ENCODE data around the gene CPSF4. TPM values are rescaled to one million over a fixed set of nuclear protein-coding genes. Genes with fewer than 3 reads are reported as not detected.
"Not testable (repeated sequence)": the region's sequence is repeated elsewhere in the genome, so short reads cannot be mapped to it uniquely, and the experiment has no call there.

CPSF4 gene
- polyA plus RNA-seq, 4 donors: 24.4 to 28.3 (median 26.4) TPM

GRCh38 chr7:99428972-99429566 is 9.7 kb upstream of the CPSF4 start:
- 88 to 90% (median 88%) methylated on average over 10 of the region's 10 CpGs for WGBS, 3 donors
- no peak for FAIRE-seq
- Histone ChIP-seq H3K36me3 (ENCODE audit: control insufficient read depth in 3 of 3, insufficient read depth in 2 of 3, low read depth in 1 of 3, low read length in 3 of 3) (peaks cover 6 to 70% (median 14%) of the 10 kb centered on the region in 3 donors), H3K9me3 (ENCODE audit: control insufficient read depth in 2 of 2, insufficient read depth in 1 of 2, low read depth in 1 of 2, low read length in 1 of 2) (peaks cover 0 to 6% of the 10 kb centered on the region in 2 donors), H3K27ac (ENCODE audit: low read depth in 1 of 3, low read length in 2 of 3) (no peak overlapping the region), H3K4me3 (ENCODE audit: low read depth in 1 of 3, low read length in 3 of 3) (no peak overlapping the region), H3K4me1 (ENCODE audit: control insufficient read depth in 3 of 3, insufficient read depth in 2 of 3, low read depth in 1 of 3, low read length in 2 of 3) (peaks cover 0 to 23% (median 0%) of the 10 kb centered on the region in 3 donors), H3K27me3 (ENCODE audit: control insufficient read depth in 3 of 3, insufficient read depth in 3 of 3, low read length in 3 of 3) (no peaks in the 10 kb centered on the region)
- no peak for DNase-seq

GRCh38 chr7:99429756-99430155 is 9.0 kb upstream of the CPSF4 start:
- Histone ChIP-seq H3K4me1 (ENCODE audit: control insufficient read depth in 3 of 3, insufficient read depth in 2 of 3, low read depth in 1 of 3, low read length in 2 of 3) (peaks cover 0 to 23% (median 0%) of the 10 kb centered on the region in 3 donors), H3K9me3 (ENCODE audit: control insufficient read depth in 2 of 2, insufficient read depth in 1 of 2, low read depth in 1 of 2, low read length in 1 of 2) (peaks cover 0 to 6% of the 10 kb centered on the region in 2 donors), H3K4me3 (ENCODE audit: low read depth in 1 of 3, low read length in 3 of 3) (no peak overlapping the region), H3K27me3 (ENCODE audit: control insufficient read depth in 3 of 3, insufficient read depth in 3 of 3, low read length in 3 of 3) (no peaks in the 10 kb centered on the region), H3K27ac (ENCODE audit: low read depth in 1 of 3, low read length in 2 of 3) (no peak overlapping the region), H3K36me3 (ENCODE audit: control insufficient read depth in 3 of 3, insufficient read depth in 2 of 3, low read depth in 1 of 3, low read length in 3 of 3) (peaks cover 8 to 70% (median 12%) of the 10 kb centered on the region in 3 donors)
- FAIRE-seq: no peak
- WGBS, 3 donors: 93 to 96% (median 96%) methylated on average over 8 of the region's 8 CpGs
- no peak for DNase-seq

DNA sequence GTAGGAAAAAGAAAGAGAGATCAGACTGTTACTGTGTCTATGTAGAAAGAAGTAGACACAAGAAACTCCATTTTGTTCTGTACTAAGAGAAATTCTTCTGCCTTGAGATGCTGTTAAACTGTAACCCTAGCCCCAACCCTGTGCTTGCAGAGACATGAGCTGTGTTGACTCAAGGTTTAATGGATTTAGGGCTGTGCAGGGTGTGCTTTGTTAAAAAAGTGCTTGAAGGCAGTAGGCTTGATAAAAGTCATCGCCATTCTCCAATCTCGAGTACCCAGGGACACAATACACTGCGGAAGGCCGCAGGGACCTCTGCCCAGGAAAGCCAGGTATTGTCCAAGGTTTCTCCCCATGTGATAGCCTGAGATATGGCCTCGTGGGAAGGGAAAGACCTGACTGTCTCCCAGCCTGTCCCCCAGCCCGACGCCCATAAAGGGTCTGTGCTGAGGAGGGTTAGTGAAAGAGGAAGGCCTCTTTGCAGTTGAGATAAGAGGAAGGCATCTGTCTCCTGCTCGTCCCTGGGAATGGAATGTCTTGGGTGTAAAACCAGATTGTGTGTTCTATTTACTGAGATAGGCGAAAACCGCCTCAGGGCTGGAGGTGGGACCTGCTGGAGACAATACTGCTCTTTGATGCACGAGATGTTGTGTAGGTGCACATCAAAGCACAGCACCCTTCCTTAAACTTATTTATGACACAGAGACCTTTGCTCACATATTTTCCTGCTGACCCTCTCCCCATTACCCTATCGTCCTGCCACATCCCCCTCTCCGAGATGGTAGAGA is 6.8 kb upstream of the CPSF4 start:
- H3K27me3 ChIP-seq (ENCODE audit: control insufficient read depth in 3 of 3, insufficient read depth in 3 of 3, low read length in 3 of 3); H3K9me3 ChIP-seq (ENCODE audit: control insufficient read depth in 2 of 2, insufficient read depth in 1 of 2, low read depth in 1 of 2, low read length in 1 of 2); FAIRE-seq; H3K4me3 ChIP-seq (ENCODE audit: low read depth in 1 of 3, low read length in 3 of 3): not testable (repeated sequence)
- peaks cover 9 to 69% (median 9%) of the 10 kb centered on the region in 3 donors for H3K36me3 ChIP-seq (ENCODE audit: control insufficient read depth in 3 of 3, insufficient read depth in 2 of 3, low read depth in 1 of 3, low read length in 3 of 3)
- H3K4me1 ChIP-seq (ENCODE audit: control insufficient read depth in 3 of 3, insufficient read depth in 2 of 3, low read depth in 1 of 3, low read length in 2 of 3): peaks cover 0 to 23% (median 0%) of the 10 kb centered on the region in 3 donors
- 88 to 89% (median 89%) methylated on average over 13 of the region's 13 CpGs for WGBS, 3 donors
- H3K27ac ChIP-seq (ENCODE audit: low read depth in 1 of 3, low read length in 2 of 3): peak overlapping the region in 1 of 3 donors; percentile 61
- DNase-seq: peak in 1 of 2 donors; percentile 32

GRCh38 chr7:99433158-99433557 is 5.6 kb upstream of the CPSF4 start:
- Histone ChIP-seq H3K27ac (ENCODE audit: low read depth in 1 of 3, low read length in 2 of 3) (no peak overlapping the region), H3K36me3 (ENCODE audit: control insufficient read depth in 3 of 3, insufficient read depth in 2 of 3, low read depth in 1 of 3, low read length in 3 of 3) (peaks cover 9 to 70% (median 9%) of the 10 kb centered on the region in 3 donors), H3K4me1 (ENCODE audit: control insufficient read depth in 3 of 3, insufficient read depth in 2 of 3, low read depth in 1 of 3, low read length in 2 of 3) (peaks cover 0 to 27% (median 0%) of the 10 kb centered on the region in 3 donors), H3K9me3 (ENCODE audit: control insufficient read depth in 2 of 2, insufficient read depth in 1 of 2, low read depth in 1 of 2, low read length in 1 of 2) (peaks cover 0 to 6% of the 10 kb centered on the region in 2 donors), H3K27me3 (ENCODE audit: control insufficient read depth in 3 of 3, insufficient read depth in 3 of 3, low read length in 3 of 3) (no peaks in the 10 kb centered on the region), H3K4me3 (ENCODE audit: low read depth in 1 of 3, low read length in 3 of 3) (no peak overlapping the region)
- FAIRE-seq: no peak
- WGBS, 3 donors: 94 to 98% (median 96%) methylated on average over 9 of the region's 9 CpGs
- no peak for DNase-seq

GRCh38 chr7:99437946-99438572 is 684 bp upstream of the CPSF4 start:
- DNase-seq (no peak), FAIRE-seq (no peak)
- 11 to 16% (median 13%) methylated on average over 17 to 20 of the region's 20 CpGs for whole genome bisulfite sequencing, 3 donors

DNA sequence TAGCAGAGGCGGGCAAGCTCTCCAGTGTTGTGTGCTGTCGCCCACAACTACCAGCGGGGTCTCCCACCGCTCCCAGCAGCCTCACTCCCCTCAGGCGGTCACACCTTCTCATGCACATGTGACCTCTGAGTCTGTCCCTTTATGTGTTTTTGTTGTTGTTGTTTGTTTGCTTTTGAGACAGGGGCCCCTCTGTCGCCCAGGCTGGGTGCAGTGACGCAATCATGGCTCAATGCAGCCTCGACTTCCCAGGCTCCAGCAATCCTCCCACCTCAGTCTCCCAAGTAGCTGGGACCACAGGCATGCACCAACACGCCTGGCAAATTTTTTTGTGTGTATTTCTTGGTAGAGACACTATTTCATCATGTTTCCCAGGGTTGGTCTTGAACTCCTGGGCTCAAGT is 1.5 kb downstream of the CPSF4 start:
- Histone ChIP-seq H3K27me3 (ENCODE audit: control insufficient read depth in 3 of 3, insufficient read depth in 3 of 3, low read length in 3 of 3) (no peaks in the 10 kb centered on the region), H3K36me3 (ENCODE audit: control insufficient read depth in 3 of 3, insufficient read depth in 2 of 3, low read depth in 1 of 3, low read length in 3 of 3) (peaks cover 0 to 37% (median 4%) of the 10 kb centered on the region in 3 donors), H3K9me3 (ENCODE audit: control insufficient read depth in 2 of 2, insufficient read depth in 1 of 2, low read depth in 1 of 2, low read length in 1 of 2) (no peaks in the 10 kb centered on the region), H3K4me1 (ENCODE audit: control insufficient read depth in 3 of 3, insufficient read depth in 2 of 3, low read depth in 1 of 3, low read length in 2 of 3) (peaks cover 3 to 12% (median 4%) of the 10 kb centered on the region in 3 donors), H3K4me3 (ENCODE audit: low read depth in 1 of 3, low read length in 3 of 3) (peak overlapping the region in 2 of 3 donors; percentile 88 to 100), H3K27ac (ENCODE audit: low read depth in 1 of 3, low read length in 2 of 3) (no peak overlapping the region)
- FAIRE-seq: no peak
- DNase-seq: no peak
- 73 to 82% (median 80%) methylated on average over 9 of the region's 9 CpGs for WGBS, 3 donors

More at GRCh38 chr7:99437946-99438572, 684 bp upstream of the CPSF4 start:
- Histone ChIP-seq H3K36me3 (ENCODE audit: control insufficient read depth in 3 of 3, insufficient read depth in 2 of 3, low read depth in 1 of 3, low read length in 3 of 3) (peaks cover 3 to 42% (median 6%) of the 10 kb centered on the region in 3 donors), H3K4me1 (ENCODE audit: control insufficient read depth in 3 of 3, insufficient read depth in 2 of 3, low read depth in 1 of 3, low read length in 2 of 3) (peaks cover 3 to 15% (median 4%) of the 10 kb centered on the region in 3 donors), H3K27me3 (ENCODE audit: control insufficient read depth in 3 of 3, insufficient read depth in 3 of 3, low read length in 3 of 3) (no peaks in the 10 kb centered on the region), H3K4me3 (ENCODE audit: low read depth in 1 of 3, low read length in 3 of 3) (peak overlapping the region; percentile 88 to 100 (median 88)), H3K9me3 (ENCODE audit: control insufficient read depth in 2 of 2, insufficient read depth in 1 of 2, low read depth in 1 of 2, low read length in 1 of 2) (no peaks in the 10 kb centered on the region), H3K27ac (ENCODE audit: low read depth in 1 of 3, low read length in 2 of 3) (peak overlapping the region; percentile 15 to 85 (median 84))

DNA sequence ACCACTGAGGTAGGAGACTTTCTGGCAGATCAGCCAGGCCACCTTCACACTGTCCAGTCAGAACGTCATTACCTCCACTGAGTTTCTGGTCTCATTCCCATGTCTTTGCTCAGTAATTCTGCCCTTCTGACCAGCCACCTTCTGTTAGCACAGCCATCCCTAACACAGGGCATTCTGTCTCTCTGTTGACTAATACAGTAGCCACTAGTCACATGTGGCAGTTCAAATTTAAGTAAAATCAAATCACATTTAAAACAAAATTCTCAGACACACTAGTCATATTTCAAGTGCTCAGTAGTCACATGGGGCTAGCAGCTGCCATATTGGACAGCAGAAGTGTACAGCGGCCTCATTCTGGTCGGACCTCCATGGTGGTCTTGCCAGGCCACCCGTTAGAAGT is 7.4 kb downstream of the CPSF4 start:
- WGBS, 3 donors: 82 to 88% (median 87%) methylated on average over 4 of the region's 4 CpGs
- H3K36me3 ChIP-seq (ENCODE audit: control insufficient read depth in 3 of 3, insufficient read depth in 2 of 3, low read depth in 1 of 3, low read length in 3 of 3): peaks cover 12 to 79% (median 22%) of the 10 kb centered on the region in 3 donors

GRCh38 chr7:99447943-99448342 is 9.2 kb downstream of the CPSF4 start:
- 88 to 89% (median 88%) methylated on average over 10 of the region's 10 CpGs for WGBS, 3 donors
- Histone ChIP-seq H3K4me3 (ENCODE audit: low read depth in 1 of 3, low read length in 3 of 3) (no peak overlapping the region), H3K9me3 (ENCODE audit: control insufficient read depth in 2 of 2, insufficient read depth in 1 of 2, low read depth in 1 of 2, low read length in 1 of 2) (no peaks in the 10 kb centered on the region), H3K4me1 (ENCODE audit: control insufficient read depth in 3 of 3, insufficient read depth in 2 of 3, low read depth in 1 of 3, low read length in 2 of 3) (no peaks in the 10 kb centered on the region), H3K27ac (ENCODE audit: low read depth in 1 of 3, low read length in 2 of 3) (no peak overlapping the region), H3K27me3 (ENCODE audit: control insufficient read depth in 3 of 3, insufficient read depth in 3 of 3, low read length in 3 of 3) (no peaks in the 10 kb centered on the region), H3K36me3 (ENCODE audit: control insufficient read depth in 3 of 3, insufficient read depth in 2 of 3, low read depth in 1 of 3, low read length in 3 of 3) (peaks cover 14 to 91% (median 22%) of the 10 kb centered on the region in 3 donors)
- peak in 1 of 2 donors; percentile 25 for DNase-seq
- no peak for FAIRE-seq

More for the DNA sequence above, 7.4 kb downstream of the CPSF4 start:
- H3K27me3 ChIP-seq (ENCODE audit: control insufficient read depth in 3 of 3, insufficient read depth in 3 of 3, low read length in 3 of 3): no peaks in the 10 kb centered on the region
- no peaks in the 10 kb centered on the region for H3K4me1 ChIP-seq (ENCODE audit: control insufficient read depth in 3 of 3, insufficient read depth in 2 of 3, low read depth in 1 of 3, low read length in 2 of 3)
- no peak for FAIRE-seq
- no peaks in the 10 kb centered on the region for H3K9me3 ChIP-seq (ENCODE audit: control insufficient read depth in 2 of 2, insufficient read depth in 1 of 2, low read depth in 1 of 2, low read length in 1 of 2)
- H3K27ac ChIP-seq (ENCODE audit: low read depth in 1 of 3, low read length in 2 of 3): no peak overlapping the region
- H3K4me3 ChIP-seq (ENCODE audit: low read depth in 1 of 3, low read length in 3 of 3): no peak overlapping the region
- DNase-seq: no peak
